Hepatocyte (in vitro differentiated cells): ENCODE data around the gene SPATA31D4.

Experiments
- EZH2 ChIP-seq: fragments of 200-600 bp; sonication (generic); IDR thresholded peaks from 2 replicates; pipeline ENCODE4 v1.6.1; 2016; ENCODE audit warnings: antibody characterized with exemption, mild to moderate bottlenecking, borderline replicate concordance
- EZH2phosphoT487 ChIP-seq: fragments of 200-600 bp; sonication (generic); IDR thresholded peaks from one replicate; pipeline ENCODE4 v1.6.1; 2018; ENCODE audit warnings: antibody characterized with exemption, mild to moderate bottlenecking, low read depth, moderate library complexity; ENCODE audit not compliant: unreplicated experiment, severe bottlenecking
- TF ChIP-seq, protein P1 (sequence below): fragments of 200-600 bp; sonication (generic); IDR thresholded peaks from 2 replicates; pipeline ENCODE4 v1.5.1; 2016; ENCODE audit warnings: antibody characterized with exemption, mild to moderate bottlenecking; ENCODE audit not compliant: poor library complexity

DNA sequence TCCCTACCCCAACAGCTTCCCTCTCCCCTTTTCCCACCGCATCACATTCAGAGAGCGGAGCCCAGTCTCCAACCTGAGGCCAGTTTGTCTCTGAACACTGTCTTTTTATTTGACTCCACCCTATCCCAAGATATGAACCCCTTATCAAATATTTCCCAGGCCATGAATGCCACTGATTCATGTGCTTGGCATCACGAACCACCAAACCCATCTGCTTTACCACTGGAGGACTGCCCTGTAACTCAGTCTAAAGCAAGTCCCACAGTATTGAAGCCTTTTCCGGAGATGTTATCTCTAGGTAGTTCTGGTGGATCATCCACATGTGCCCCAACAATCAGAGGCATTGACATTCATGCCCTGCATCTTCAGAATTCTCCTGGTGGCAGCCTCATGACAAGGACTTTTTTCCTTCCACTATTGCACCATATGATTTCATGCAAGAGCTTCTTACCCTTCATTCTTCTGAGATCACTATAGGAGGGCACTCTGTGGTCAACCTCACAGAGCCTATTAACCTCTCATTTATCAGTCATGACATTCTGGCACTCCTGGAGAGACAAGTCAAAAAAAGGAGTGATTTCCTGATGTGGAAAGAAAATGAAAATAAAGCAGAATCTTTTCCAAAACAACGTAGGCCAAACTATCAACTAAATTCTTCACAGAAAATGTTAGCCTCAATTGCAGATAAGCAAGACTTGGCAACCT, 12.3 kb upstream of the SPATA31D4 start:
- TF ChIP-seq, protein P1, sequence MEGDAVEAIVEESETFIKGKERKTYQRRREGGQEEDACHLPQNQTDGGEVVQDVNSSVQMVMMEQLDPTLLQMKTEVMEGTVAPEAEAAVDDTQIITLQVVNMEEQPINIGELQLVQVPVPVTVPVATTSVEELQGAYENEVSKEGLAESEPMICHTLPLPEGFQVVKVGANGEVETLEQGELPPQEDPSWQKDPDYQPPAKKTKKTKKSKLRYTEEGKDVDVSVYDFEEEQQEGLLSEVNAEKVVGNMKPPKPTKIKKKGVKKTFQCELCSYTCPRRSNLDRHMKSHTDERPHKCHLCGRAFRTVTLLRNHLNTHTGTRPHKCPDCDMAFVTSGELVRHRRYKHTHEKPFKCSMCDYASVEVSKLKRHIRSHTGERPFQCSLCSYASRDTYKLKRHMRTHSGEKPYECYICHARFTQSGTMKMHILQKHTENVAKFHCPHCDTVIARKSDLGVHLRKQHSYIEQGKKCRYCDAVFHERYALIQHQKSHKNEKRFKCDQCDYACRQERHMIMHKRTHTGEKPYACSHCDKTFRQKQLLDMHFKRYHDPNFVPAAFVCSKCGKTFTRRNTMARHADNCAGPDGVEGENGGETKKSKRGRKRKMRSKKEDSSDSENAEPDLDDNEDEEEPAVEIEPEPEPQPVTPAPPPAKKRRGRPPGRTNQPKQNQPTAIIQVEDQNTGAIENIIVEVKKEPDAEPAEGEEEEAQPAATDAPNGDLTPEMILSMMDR, result no peak
- TF ChIP-seq EZH2 (no peak), EZH2phosphoT487 (no peak)
